Natural killer cell (primary cell): ENCODE measurements around the gene SLC12A6. TPM values are rescaled to one million over a fixed set of nuclear protein-coding genes. Genes with fewer than 3 reads are reported as not detected.
A peak's percentile ranks its signal among the peaks of the same experiment; 100 is the strongest.

Source experiments
- ATAC-seq, 3 donors: fragments of 150-1000 bp in 2 of 3; fragments of 200-7000 bp in 1 of 3; cut with Tn5 transposase; 1 replicate in 1 of 3; 2 replicates in 2 of 3; pipeline ENCODE4 v1.10.0; 2021; ENCODE audit warnings: mild to moderate bottlenecking in 2 of 3, moderate library complexity in 2 of 3
- DNase-seq, 2 donors: peaks; one replicate each; pipeline versions ENCODE4 v3.0.0 to v3.0.0-alpha.2; 2013 to 2021; ENCODE audit warnings: mixed read lengths in 1 of 2
- H3K27ac ChIP-seq: one replicate; pipeline ENCODE4 v1.5.1; 2013; ENCODE audit warnings: mild to moderate bottlenecking, low read length
- H3K27me3 ChIP-seq: one replicate; pipeline ENCODE4 v1.6.1; 2013; ENCODE audit warnings: low read length; ENCODE audit not compliant: control insufficient read depth, insufficient read depth
- H3K36me3 ChIP-seq: one replicate; pipeline ENCODE4 v1.6.1; 2013; ENCODE audit warnings: low read length; ENCODE audit not compliant: control insufficient read depth, insufficient read depth
- H3K4me1 ChIP-seq: one replicate; pipeline ENCODE4 v1.6.1; 2013; ENCODE audit warnings: low read length; ENCODE audit not compliant: control insufficient read depth, insufficient read depth
- H3K4me3 ChIP-seq: one replicate; pipeline ENCODE4 v1.5.1; 2013; ENCODE audit warnings: low read length
- H3K9me3 ChIP-seq: one replicate; pipeline ENCODE4 v1.6.1; 2013; ENCODE audit warnings: low read length; ENCODE audit not compliant: control insufficient read depth, insufficient read depth
- H3K27ac Mint-ChIP-seq, 2 donors: one replicate each; pipeline ENCODE4 v1.8.0; 2022; ENCODE audit warnings: mild to moderate bottlenecking in 2 of 2, mixed read lengths in 2 of 2, moderate library complexity in 1 of 2
- H3K27me3 Mint-ChIP-seq, 2 donors: one replicate each; pipeline ENCODE4 v1.8.0; 2022; ENCODE audit warnings: low read depth in 2 of 2, mixed read lengths in 2 of 2
- H3K36me3 Mint-ChIP-seq: one replicate; pipeline ENCODE4 v1.8.0; 2022; ENCODE audit warnings: mixed read lengths
- H3K4me1 Mint-ChIP-seq, 2 donors: one replicate each; pipeline ENCODE4 v1.8.0; 2022; ENCODE audit warnings: mixed read lengths in 2 of 2
- H3K4me3 Mint-ChIP-seq: one replicate; pipeline ENCODE4 v1.8.0; 2022; ENCODE audit warnings: mild to moderate bottlenecking, moderate library complexity, mixed read lengths
- H3K9me3 Mint-ChIP-seq, 2 donors: one replicate each; pipeline ENCODE4 v1.8.0; 2022; ENCODE audit warnings: mixed read lengths in 2 of 2
- WGBS: methylation state at CpG from one replicate; pipeline ENCODE4 v1.1.7; 2013; ENCODE audit warnings: missing lambda C conversion rate; ENCODE audit not compliant: insufficient coverage; 5-methylcytosine and 5-hydroxymethylcytosine counted together
- intact Hi-C: fragments of 100-400 bp; cut with micrococcal nuclease; formaldehyde crosslinking; loops from one replicate; pipeline ENCODE4 v1.14.2; 2022
- total RNA-seq, 4 donors: library from RNA; stranded (reverse); fragments of 120-200 nt in 1 of 4; gene quantifications; one replicate each; pipeline versions ENCODE4 v1.2.3 to v1.2.4, GENCODE V29; 2013 to 2022
- TF ChIP-seq, protein P1 (sequence below): fragments of 200-600 bp; IDR thresholded peaks from one replicate; pipeline ENCODE4 v1.8.0; 2022; ENCODE audit warnings: antibody characterized with exemption

SLC12A6 gene
- total RNA-seq, 3 donors from 2014 or later (not counting 1 experiment from before 2014, with no cell fraction given) = 56.1 to 82.9 (median 79.5) TPM

DNA sequence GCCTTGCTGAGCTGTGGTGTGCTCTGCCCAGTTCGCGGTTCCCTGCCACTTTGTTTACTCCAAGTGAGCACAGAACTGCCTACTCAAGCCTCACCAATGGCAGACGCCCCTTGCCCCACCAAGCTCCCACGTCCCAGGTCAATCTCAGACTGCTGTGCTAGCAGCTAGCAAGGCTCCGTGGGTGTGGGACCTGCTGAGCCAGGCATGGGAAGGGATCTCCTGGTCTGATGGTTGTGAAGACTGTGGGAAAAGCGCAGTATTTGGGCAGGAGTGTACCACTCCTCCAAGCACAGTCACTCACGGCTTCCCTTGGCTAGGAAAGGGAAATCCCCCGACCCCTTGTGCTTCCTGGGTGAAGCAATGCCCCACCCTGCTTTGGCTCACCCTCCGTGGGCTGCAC, 45.0 kb downstream of the SLC12A6 start:
- TF ChIP-seq, protein P1, sequence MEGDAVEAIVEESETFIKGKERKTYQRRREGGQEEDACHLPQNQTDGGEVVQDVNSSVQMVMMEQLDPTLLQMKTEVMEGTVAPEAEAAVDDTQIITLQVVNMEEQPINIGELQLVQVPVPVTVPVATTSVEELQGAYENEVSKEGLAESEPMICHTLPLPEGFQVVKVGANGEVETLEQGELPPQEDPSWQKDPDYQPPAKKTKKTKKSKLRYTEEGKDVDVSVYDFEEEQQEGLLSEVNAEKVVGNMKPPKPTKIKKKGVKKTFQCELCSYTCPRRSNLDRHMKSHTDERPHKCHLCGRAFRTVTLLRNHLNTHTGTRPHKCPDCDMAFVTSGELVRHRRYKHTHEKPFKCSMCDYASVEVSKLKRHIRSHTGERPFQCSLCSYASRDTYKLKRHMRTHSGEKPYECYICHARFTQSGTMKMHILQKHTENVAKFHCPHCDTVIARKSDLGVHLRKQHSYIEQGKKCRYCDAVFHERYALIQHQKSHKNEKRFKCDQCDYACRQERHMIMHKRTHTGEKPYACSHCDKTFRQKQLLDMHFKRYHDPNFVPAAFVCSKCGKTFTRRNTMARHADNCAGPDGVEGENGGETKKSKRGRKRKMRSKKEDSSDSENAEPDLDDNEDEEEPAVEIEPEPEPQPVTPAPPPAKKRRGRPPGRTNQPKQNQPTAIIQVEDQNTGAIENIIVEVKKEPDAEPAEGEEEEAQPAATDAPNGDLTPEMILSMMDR = no peak
- no peak overlapping the region for H3K27ac Mint-ChIP-seq
- WGBS = 93% methylated on average over 8 of the region's 9 CpGs

DNA sequence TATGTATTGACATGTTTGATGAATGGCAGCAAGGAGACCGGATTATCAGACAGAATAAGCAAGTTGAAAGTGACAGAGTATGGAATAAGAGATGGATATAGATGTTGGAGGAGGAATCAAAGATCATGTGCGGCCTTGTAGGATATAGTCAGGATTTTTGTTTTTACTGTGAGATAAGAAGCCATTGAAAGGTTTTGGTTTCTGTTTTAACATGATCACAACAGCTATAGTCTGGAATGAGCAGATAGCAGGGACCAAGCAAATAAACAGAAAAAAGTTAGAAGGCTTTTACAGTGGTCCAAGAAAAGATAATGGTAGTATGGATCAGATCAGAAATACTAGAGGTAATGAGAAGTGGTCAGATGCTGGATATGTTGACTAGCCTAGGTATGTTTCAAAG, 52.6 kb downstream of the SLC12A6 start:
- H3K27me3 ChIP-seq = no peaks in the 10 kb centered on the region
- peak overlapping the region; percentile 3 to 79 for H3K27ac Mint-ChIP-seq
- H3K4me3 ChIP-seq = no peak overlapping the region
- H3K9me3 ChIP-seq = no peaks in the 10 kb centered on the region
- H3K36me3 Mint-ChIP-seq = no peaks in the 10 kb centered on the region
- TF ChIP-seq, protein P1 = no peak
- 95% methylated on average over 2 of the region's 2 CpGs for WGBS
- no peaks in the 10 kb centered on the region for H3K27me3 Mint-ChIP-seq
- H3K27ac ChIP-seq = no peak overlapping the region
- no peak overlapping the region for H3K4me3 Mint-ChIP-seq
- H3K4me1 Mint-ChIP-seq = peaks cover 13 to 20% of the 10 kb centered on the region in 2 donors
- no peaks in the 10 kb centered on the region for H3K9me3 Mint-ChIP-seq
- DNase-seq (no peak), ATAC-seq (no peak)
- no peaks in the 10 kb centered on the region for H3K36me3 ChIP-seq
- H3K4me1 ChIP-seq = no peaks in the 10 kb centered on the region
- intact Hi-C loops = no loop called here

More for the DNA sequence above, 45.0 kb downstream of the SLC12A6 start:
- H3K4me3 Mint-ChIP-seq = no peak overlapping the region
- no peaks in the 10 kb centered on the region for H3K27me3 Mint-ChIP-seq
- no peaks in the 10 kb centered on the region for H3K36me3 Mint-ChIP-seq
- DNase-seq (no peak), ATAC-seq (no peak)
- H3K4me1 Mint-ChIP-seq = peaks cover 3 to 8% of the 10 kb centered on the region in 2 donors
- Histone ChIP-seq H3K27ac (no peak overlapping the region), H3K4me3 (no peak overlapping the region), H3K9me3 (no peaks in the 10 kb centered on the region), H3K4me1 (no peaks in the 10 kb centered on the region), H3K36me3 (no peaks in the 10 kb centered on the region), H3K27me3 (no peaks in the 10 kb centered on the region)
- intact Hi-C loops = no loop called here
- H3K9me3 Mint-ChIP-seq = no peaks in the 10 kb centered on the region

- peaks cover 13 to 20% of the 10 kb centered on the region in 2 donors for H3K4me1 Mint-ChIP-seq
- no peak overlapping the region for H3K27ac ChIP-seq
- intact Hi-C loops = no loop called here
- no peak overlapping the region for H3K4me3 ChIP-seq
- no peaks in the 10 kb centered on the region for H3K27me3 Mint-ChIP-seq
- TF ChIP-seq, protein P1 = no peak
- H3K4me3 Mint-ChIP-seq = no peak overlapping the region
- H3K27ac Mint-ChIP-seq = no peak overlapping the region
- no peak for ATAC-seq
- no peak for DNase-seq
- H3K36me3 ChIP-seq = no peaks in the 10 kb centered on the region
- H3K36me3 Mint-ChIP-seq = no peaks in the 10 kb centered on the region
- H3K9me3 Mint-ChIP-seq = no peaks in the 10 kb centered on the region
- no peaks in the 10 kb centered on the region for H3K27me3 ChIP-seq
- no peaks in the 10 kb centered on the region for H3K9me3 ChIP-seq
- no CpG with 5 or more reads among the region's 1 CpG for WGBS
- H3K4me1 ChIP-seq = no peaks in the 10 kb centered on the region
These were observed 55.2 kb downstream of the SLC12A6 start for GRCh38 chr15:34282384-34282783.

DNA sequence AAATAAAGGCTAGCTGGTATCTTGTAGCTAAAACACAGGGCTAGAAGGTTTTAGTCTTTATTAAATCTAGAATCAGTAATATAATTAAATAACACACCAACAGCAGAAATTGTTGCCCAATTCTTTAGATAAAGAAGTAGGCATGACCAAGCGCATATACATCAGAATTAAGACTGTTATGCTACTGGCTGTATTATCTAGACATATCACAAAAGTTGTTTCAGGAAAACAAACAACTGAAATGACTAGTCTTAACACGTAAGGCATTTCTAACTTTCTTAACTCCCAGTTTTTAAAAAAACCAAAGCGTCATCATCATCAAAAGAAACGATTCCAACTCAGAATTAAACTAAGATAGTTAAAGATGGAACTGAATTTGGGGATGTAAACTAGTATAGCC, 57.4 kb downstream of the SLC12A6 start:
- DNase-seq = no peak
- Histone ChIP-seq H3K36me3 (no peaks in the 10 kb centered on the region), H3K4me3 (no peak overlapping the region), H3K27ac (no peak overlapping the region), H3K4me1 (no peaks in the 10 kb centered on the region), H3K9me3 (no peaks in the 10 kb centered on the region), H3K27me3 (no peaks in the 10 kb centered on the region)
- Mint-ChIP-seq H3K9me3 (no peaks in the 10 kb centered on the region), H3K36me3 (no peaks in the 10 kb centered on the region), H3K4me3 (no peak overlapping the region), H3K4me1 (peaks cover 7 to 18% of the 10 kb centered on the region in 2 donors), H3K27me3 (no peaks in the 10 kb centered on the region), H3K27ac (no peak overlapping the region)
- TF ChIP-seq, protein P1 = no peak
- no peak for ATAC-seq
- 100% methylated on average over 1 of the region's 4 CpGs for WGBS
- intact Hi-C loops = no loop called here
